ENCODE measurements around the gene CAPN9.

DNA sequence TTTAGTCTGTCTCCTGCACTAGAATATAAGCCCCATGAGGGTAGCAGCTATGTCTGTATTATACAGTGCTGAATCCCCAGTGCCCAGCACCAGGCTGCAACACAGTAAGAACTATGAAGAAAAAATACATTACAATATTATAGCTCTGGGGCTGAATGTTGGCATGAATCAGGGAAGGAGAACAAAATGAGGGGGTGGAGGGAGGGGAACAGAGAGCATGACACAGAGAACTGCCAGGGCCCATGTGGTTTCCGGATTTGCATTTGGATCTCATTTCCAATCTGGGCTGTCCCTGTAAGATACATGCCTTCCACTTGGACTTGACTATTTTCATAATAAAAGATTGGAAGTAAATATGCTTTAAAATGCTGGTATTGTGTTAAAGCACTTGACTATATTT is 85.3 kb downstream of the CAPN9 start:
- no peak for TF ChIP-seq EZH2 (IDR thresholded peaks at IDR 0.05)
- no peak for TF ChIP-seq POLR2AphosphoS5 (IDR thresholded peaks at IDR 0.05; ENCODE audit: borderline replicate concordance, low read depth, low read length)

Measured in SK-N-MC (cell line).